GM18502 (cell line): Measurements from ENCODE around the gene VWC2L.

Experiments used
- ATAC-seq: cut with Tn5 transposase; IDR thresholded peaks from one replicate; pipeline ENCODE4 v1.9.1; 2021; ENCODE audit warnings: mild to moderate bottlenecking; ENCODE audit not compliant: unreplicated experiment, poor library complexity

Gene VWC2L

GRCh38 chr2:214578442-214578841 is 167.6 kb downstream of the VWC2L start:
- no peak for ATAC-seq

- no peak for ATAC-seq
Observed at GRCh38 chr2:214579035-214579434, 168.2 kb downstream of the VWC2L start.

- ATAC-seq: no peak
Observed at GRCh38 chr2:214587442-214587841, 176.6 kb downstream of the VWC2L start.

- no peak for ATAC-seq
Observed at GRCh38 chr2:214591366-214591765, 180.5 kb downstream of the VWC2L start.

GRCh38 chr2:214592011-214592410 is 181.2 kb downstream of the VWC2L start:
- no peak for ATAC-seq

- ATAC-seq: no peak
Observed at GRCh38 chr2:214593727-214594126, 182.9 kb downstream of the VWC2L start.

GRCh38 chr2:214601852-214602633 is 191.2 kb downstream of the VWC2L start:
- ATAC-seq: no peak

GRCh38 chr2:214604861-214605260 is 194.0 kb downstream of the VWC2L start:
- no peak for ATAC-seq

GRCh38 chr2:214607051-214607450 is 196.2 kb downstream of the VWC2L start:
- ATAC-seq: no peak

- ATAC-seq: no peak
Observed at GRCh38 chr2:214611015-214611414, 200.2 kb downstream of the VWC2L start.

GRCh38 chr2:214624166-214624760 is 213.4 kb downstream of the VWC2L start:
- ATAC-seq: no peak

- ATAC-seq: no peak
Observed at GRCh38 chr2:214628091-214628490, 217.2 kb downstream of the VWC2L start.
